Ovary (tissue), 9 donors: ENCODE data around the gene ANKFN1. TPM values are rescaled to one million over a fixed set of nuclear protein-coding genes. Genes with fewer than 3 reads are reported as not detected.

Experiments used
- DNase-seq, 5 donors: peaks; one replicate each; pipeline ENCODE4 v3.0.0-alpha.2; 2019 to 2020
- H3K27ac ChIP-seq, 2 donors: fragments of 200-600 bp; one replicate each; pipeline versions ENCODE4 v1.5.1 to v1.8.0; 2019 to 2022
- H3K27me3 ChIP-seq: fragments of 200-600 bp; one replicate; pipeline ENCODE4 v1.8.0; 2022
- H3K36me3 ChIP-seq: fragments of 200-600 bp; sonication (generic); one replicate; pipeline ENCODE4 v1.5.1; 2019
- H3K4me1 ChIP-seq: one replicate; pipeline ENCODE4 v1.8.1; 2013; ENCODE audit warnings: mild to moderate bottlenecking, moderate library complexity; ENCODE audit not compliant: insufficient read depth
- H3K4me3 ChIP-seq: fragments of 200-600 bp; sonication (generic); one replicate; pipeline ENCODE4 v1.5.1; 2017
- H3K9me3 ChIP-seq, 2 donors: fragments of 200-600 bp in 1 of 2; sonication (generic) in 1 of 2; one replicate each; pipeline versions ENCODE4 v1.5.1 to v1.8.1; 2013 to 2019; ENCODE audit warnings: mild to moderate bottlenecking in 1 of 2, moderate library complexity in 1 of 2
- EP300 ChIP-seq: sonication (generic); formaldehyde crosslinking; IDR thresholded peaks from one replicate; pipeline ENCODE4 v1.6.1; 2017; ENCODE audit warnings: antibody characterized with exemption
- POLR2A ChIP-seq: fragments of 450-650 bp; IDR thresholded peaks from one replicate; pipeline ENCODE4 v1.6.1; 2017; ENCODE audit warnings: antibody characterized with exemption, mild to moderate bottlenecking, moderate library complexity
- WGBS, 3 donors: extraction: QIAGEN DNeasy Blood & Tissue Kit in 1 of 3; methylation state at CpG; one replicate each; pipeline versions ENCODE4 v1.1.5 to v1.1.7; 2013 to 2017; 5-methylcytosine and 5-hydroxymethylcytosine counted together
- intact Hi-C, 4 donors: fragments of 100-400 bp; cut with DNase I; formaldehyde crosslinking; loops; one replicate each; pipeline versions ENCODE4 v1.11.0 to v1.15.1; 2022 to 2023
- polyA plus RNA-seq, 2 donors: library from polyadenylated mRNA; stranded (reverse); fragments of 200-250 nt in 1 of 2; fragments of 350-450 nt in 1 of 2; fragmentation: Illumina TruSeq in 1 of 2; extraction: RNeasy Lipid Tissue Mini Kit (QIAGEN cat#74804) in 1 of 2; gene quantifications; one replicate each; pipeline ENCODE4 v1.2.3, GENCODE V29; 2013 to 2014
- total RNA-seq, 7 donors: library from RNA; depleted of rRNA in 2 of 7; stranded (reverse); fragments of >200 nt in 2 of 7; fragmentation: NEBNext Ultra II Directional in 3 of 7; extraction: Animal tissue kit (Norgen Biotek cat#: 25700) in 3 of 7; gene quantifications; one replicate each; pipeline versions ENCODE4 v1.1.0 to v1.2.4, GENCODE V29; 2016 to 2023
- TF ChIP-seq, protein P1 (sequence below), 3 donors: fragments of 450-650 bp in 2 of 3; fragments of 200-600 bp in 1 of 3; IDR thresholded peaks; one replicate each; pipeline versions ENCODE4 v1.5.1 to v1.8.0; 2016 to 2022; ENCODE audit warnings: antibody characterized with exemption in 3 of 3, mild to moderate bottlenecking in 1 of 3
- donor health status: DM: no; HTN: no; CAD: no; lungs with moderate emphysema.
- donor health status: DM: no; HTN: no; CAD: no.
- donor health status: Bipolar disorder and iron deficiency.
- donor health status: DM: yes; HTN: yes; CAD: no.
- donor health status: DM: no; HTN: no; CAD: no.
- donor health status: DM: yes; HTN: yes; CAD: no.

The ANKFN1 gene
- total and polyA plus RNA-seq, 9 donors, result 0.02 to 4.4 (median 0.54) TPM; not detected in 3

DNA sequence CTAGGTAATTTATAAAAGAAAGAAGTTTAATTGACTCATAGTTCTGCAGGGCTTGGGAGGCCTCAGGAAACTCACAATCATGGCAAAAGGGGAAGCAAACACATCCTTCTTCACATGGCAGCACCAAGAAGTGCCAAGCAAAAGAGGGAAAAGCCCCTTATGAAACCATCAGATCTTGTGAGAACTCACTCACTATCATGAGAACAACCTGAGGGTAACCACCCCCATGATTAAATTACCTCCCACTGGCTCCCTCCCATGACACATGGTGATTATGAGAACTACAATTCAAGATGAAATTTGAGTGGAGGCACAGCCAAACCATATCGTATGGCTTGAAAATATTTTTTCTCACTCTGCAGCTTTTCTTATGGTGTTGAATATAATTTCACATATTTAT is 151.7 kb downstream of the ANKFN1 start:
- TF ChIP-seq, protein P1, sequence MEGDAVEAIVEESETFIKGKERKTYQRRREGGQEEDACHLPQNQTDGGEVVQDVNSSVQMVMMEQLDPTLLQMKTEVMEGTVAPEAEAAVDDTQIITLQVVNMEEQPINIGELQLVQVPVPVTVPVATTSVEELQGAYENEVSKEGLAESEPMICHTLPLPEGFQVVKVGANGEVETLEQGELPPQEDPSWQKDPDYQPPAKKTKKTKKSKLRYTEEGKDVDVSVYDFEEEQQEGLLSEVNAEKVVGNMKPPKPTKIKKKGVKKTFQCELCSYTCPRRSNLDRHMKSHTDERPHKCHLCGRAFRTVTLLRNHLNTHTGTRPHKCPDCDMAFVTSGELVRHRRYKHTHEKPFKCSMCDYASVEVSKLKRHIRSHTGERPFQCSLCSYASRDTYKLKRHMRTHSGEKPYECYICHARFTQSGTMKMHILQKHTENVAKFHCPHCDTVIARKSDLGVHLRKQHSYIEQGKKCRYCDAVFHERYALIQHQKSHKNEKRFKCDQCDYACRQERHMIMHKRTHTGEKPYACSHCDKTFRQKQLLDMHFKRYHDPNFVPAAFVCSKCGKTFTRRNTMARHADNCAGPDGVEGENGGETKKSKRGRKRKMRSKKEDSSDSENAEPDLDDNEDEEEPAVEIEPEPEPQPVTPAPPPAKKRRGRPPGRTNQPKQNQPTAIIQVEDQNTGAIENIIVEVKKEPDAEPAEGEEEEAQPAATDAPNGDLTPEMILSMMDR (IDR thresholded peaks at IDR 0.05), result no peak
- TF ChIP-seq EP300 (no peak), POLR2A (no peak)
- DNase-seq, result no peak
- intact Hi-C loops, result no loop called here

DNA sequence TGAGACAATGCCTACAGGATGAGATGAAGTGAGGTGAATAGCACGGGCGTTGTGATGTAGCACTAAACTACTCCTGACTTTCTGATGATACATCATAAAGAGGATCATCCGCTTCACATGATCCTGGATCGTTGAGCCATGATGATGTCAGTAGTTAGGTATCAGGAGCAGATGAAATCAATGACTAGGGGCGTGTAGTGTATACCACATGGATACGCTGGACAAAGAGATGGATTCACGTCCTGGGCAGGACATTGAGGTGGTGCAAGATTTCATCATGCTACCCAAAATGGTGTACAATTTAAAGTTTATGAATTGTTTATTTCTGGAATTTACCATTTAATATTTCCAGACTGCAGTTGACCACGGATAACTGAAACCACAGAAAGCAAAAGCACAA is 156.6 kb downstream of the ANKFN1 start:
- intact Hi-C loops, result no loop called here
- H3K36me3 ChIP-seq, result no peaks in the 10 kb centered on the region
- no peaks in the 10 kb centered on the region for H3K4me1 ChIP-seq
- WGBS, 3 donors, result 83 to 87% (median 86%) methylated on average over 8 of the region's 8 CpGs
- no peak overlapping the region for H3K27ac ChIP-seq
- TF ChIP-seq POLR2A (no peak), EP300 (no peak)
- TF ChIP-seq, protein P1 (IDR thresholded peaks at IDR 0.05), result no peak
- no peak overlapping the region for H3K4me3 ChIP-seq
- no peaks in the 10 kb centered on the region for H3K9me3 ChIP-seq
- no peak for DNase-seq
- no peaks in the 10 kb centered on the region for H3K27me3 ChIP-seq

More for the DNA sequence above, 151.7 kb downstream of the ANKFN1 start:
- Histone ChIP-seq H3K4me1 (no peaks in the 10 kb centered on the region), H3K36me3 (no peaks in the 10 kb centered on the region), H3K9me3 (no peaks in the 10 kb centered on the region), H3K4me3 (no peak overlapping the region), H3K27ac (no peak overlapping the region), H3K27me3 (no peaks in the 10 kb centered on the region)
- 59 to 72% (median 66%) methylated on average over 1 of the region's 1 CpG for WGBS, 3 donors

DNA sequence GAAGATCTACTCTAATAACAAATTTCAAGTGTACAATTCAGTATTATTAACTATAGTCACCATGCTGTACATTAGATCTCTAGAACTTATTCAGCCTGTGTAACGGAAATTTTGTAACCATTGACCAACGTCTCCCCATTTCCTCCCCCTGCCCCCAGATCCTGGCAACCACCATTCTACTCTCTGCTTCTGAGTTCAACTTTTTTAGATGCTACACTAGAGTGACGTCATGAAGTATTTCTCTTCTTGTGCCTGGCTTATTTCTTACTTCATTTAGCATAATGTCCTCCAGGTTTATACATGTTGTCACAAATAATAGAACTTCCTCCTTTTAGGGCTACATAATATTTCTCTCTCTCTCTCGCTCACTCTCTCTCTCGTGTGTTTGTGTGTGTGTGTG is 157.5 kb downstream of the ANKFN1 start:
- WGBS, 3 donors, result 73 to 76% (median 74%) methylated on average over 5 of the region's 5 CpGs
- Histone ChIP-seq H3K36me3 (no peaks in the 10 kb centered on the region), H3K27ac (no peak overlapping the region), H3K4me1 (no peaks in the 10 kb centered on the region), H3K4me3 (no peak overlapping the region), H3K9me3 (no peaks in the 10 kb centered on the region), H3K27me3 (no peaks in the 10 kb centered on the region)
- intact Hi-C loops, result no loop called here
- TF ChIP-seq EP300 (no peak), POLR2A (no peak)
- TF ChIP-seq, protein P1 (IDR thresholded peaks at IDR 0.05), result no peak
- no peak for DNase-seq

DNA sequence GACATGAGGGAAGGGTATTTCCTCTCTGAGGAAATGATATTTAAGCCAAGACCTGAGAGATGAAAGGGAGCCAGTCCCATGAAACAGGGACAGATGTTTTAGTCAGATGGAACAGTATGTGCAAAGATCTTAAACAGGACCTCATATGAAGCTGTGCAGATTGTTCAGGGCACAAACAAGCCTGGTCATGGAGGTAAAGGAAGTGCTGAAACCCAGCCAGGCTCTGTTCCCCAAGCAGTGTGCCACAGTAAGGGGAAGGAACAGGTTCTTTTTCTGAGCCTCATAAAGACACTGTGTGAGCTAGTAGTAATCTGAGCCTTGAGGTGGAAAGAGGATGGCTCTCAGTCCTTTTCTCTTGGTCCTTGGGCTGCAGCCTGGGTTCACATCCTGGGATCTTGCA is 159.9 kb downstream of the ANKFN1 start:
- DNase-seq, result no peak
- no peaks in the 10 kb centered on the region for H3K4me1 ChIP-seq
- no peaks in the 10 kb centered on the region for H3K36me3 ChIP-seq
- TF ChIP-seq POLR2A (no peak), EP300 (no peak)
- TF ChIP-seq, protein P1 (IDR thresholded peaks at IDR 0.05), result no peak
- no peak overlapping the region for H3K27ac ChIP-seq
- H3K27me3 ChIP-seq, result no peaks in the 10 kb centered on the region
- intact Hi-C loops, result no loop called here
- no peaks in the 10 kb centered on the region for H3K9me3 ChIP-seq
- no peak overlapping the region for H3K4me3 ChIP-seq

DNA sequence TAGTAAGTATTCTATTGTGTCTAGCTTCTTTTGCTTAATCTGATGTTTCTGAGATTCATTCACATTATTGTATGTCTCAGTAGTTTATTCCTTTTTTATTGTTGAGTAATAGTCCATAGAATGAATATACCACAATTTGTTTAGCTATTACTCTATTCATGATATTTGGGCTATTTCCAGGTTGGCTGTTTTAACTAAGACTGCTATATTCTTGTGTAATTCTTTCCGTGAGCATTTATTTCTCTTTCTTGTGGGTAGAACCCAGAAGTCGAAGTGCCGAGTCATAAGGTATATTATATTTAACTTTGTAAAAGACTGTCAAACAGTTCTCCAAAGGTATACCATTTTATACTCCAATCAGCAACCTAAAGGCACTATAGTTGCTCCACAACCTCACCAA is 160.8 kb downstream of the ANKFN1 start:
- 55 to 86% (median 72%) methylated on average over 3 of the region's 3 CpGs for WGBS, 3 donors
- intact Hi-C loops, result no loop called here
- H3K27me3 ChIP-seq, result no peaks in the 10 kb centered on the region
- H3K27ac ChIP-seq, result no peak overlapping the region
- no peak overlapping the region for H3K4me3 ChIP-seq
- no peaks in the 10 kb centered on the region for H3K36me3 ChIP-seq
- DNase-seq, result no peak
- H3K4me1 ChIP-seq, result no peaks in the 10 kb centered on the region
- no peaks in the 10 kb centered on the region for H3K9me3 ChIP-seq
- no peak for TF ChIP-seq POLR2A
- TF ChIP-seq EP300, result no peak
- TF ChIP-seq, protein P1 (IDR thresholded peaks at IDR 0.05), result no peak
